IMR-90 (cell line): ENCODE results near the gene PLA2G4E. TPM values are rescaled to one million over a fixed set of nuclear protein-coding genes. Genes with fewer than 3 reads are reported as not detected.
A peak's percentile ranks its signal among the peaks of the same experiment; 100 is the strongest.

Source experiments
- ATAC-seq: fragments of 200-7000 bp; cut with Tn5 transposase; 2 replicates; pipeline ENCODE4 v1.9.1; 2020; ENCODE audit warnings: low read depth, mild to moderate bottlenecking, moderate library complexity
- BruUV-seq: library from RNA; stranded (reverse); fragments of 400-500 nt; replicated peaks from 2 replicates; lab custom pipeline; 2021; lab: Mats Ljungman, UMichigan
- CTCF ChIA-PET: fragments of 300-600 bp; formaldehyde crosslinking; extraction: SDS; loops from one replicate; lab custom pipeline; 2021; ENCODE audit warnings: antibody characterized with exemption; lab: Yijun Ruan, JAX
- POLR2A ChIA-PET: fragments of 300-600 bp; sonication (Branson Sonifier 250); formaldehyde crosslinking; loops from one replicate; lab custom pipeline; 2022; ENCODE audit warnings: antibody characterized with exemption; ENCODE audit not compliant: unreplicated experiment; lab: Charles Lee
- DNase-seq: peaks from one replicate; pipeline ENCODE4 v3.0.0; 2013
- H2AFZ ChIP-seq: replicated peaks from 2 replicates; pipeline ENCODE3; 2013; ENCODE audit warnings: low read length, mild to moderate bottlenecking; ENCODE audit not compliant: poor library complexity
- H2AK5ac ChIP-seq: 2 replicates; pipeline ENCODE4 v1.6.1; 2013; ENCODE audit warnings: low read depth, low read length, inconsistent platforms
- H2AK9ac ChIP-seq: replicated peaks from 2 replicates; pipeline ENCODE3; 2013; ENCODE audit warnings: mild to moderate bottlenecking, low read depth, low read length, moderate library complexity; ENCODE audit not compliant: poor library complexity
- H2BK120ac ChIP-seq: 2 replicates; pipeline ENCODE4 v1.6.1; 2013; ENCODE audit warnings: low read depth, low read length, inconsistent platforms
- H2BK15ac ChIP-seq: 3 replicates; pipeline ENCODE4 v1.6.1; 2013; ENCODE audit warnings: low read depth, low read length, inconsistent platforms
- H2BK20ac ChIP-seq: 2 replicates; pipeline ENCODE4 v1.6.1; 2013; ENCODE audit warnings: low read depth, mild to moderate bottlenecking, inconsistent platforms, low read length, moderate library complexity
- H2BK5ac ChIP-seq: 2 replicates; pipeline ENCODE4 v1.6.1; 2013; ENCODE audit warnings: mild to moderate bottlenecking, low read depth, low read length, inconsistent platforms; ENCODE audit not compliant: poor library complexity, severe bottlenecking
- H3K14ac ChIP-seq: replicated peaks from 2 replicates; pipeline ENCODE4 v1.6.1; 2013; ENCODE audit warnings: low read depth, low read length, inconsistent platforms
- H3K18ac ChIP-seq: 2 replicates; pipeline ENCODE4 v1.6.1; 2013; ENCODE audit warnings: low read depth, low read length, control low read depth
- H3K23ac ChIP-seq: 2 replicates; pipeline ENCODE4 v1.6.1; 2013; ENCODE audit warnings: low read depth, low read length, inconsistent platforms
- H3K27ac ChIP-seq: 2 replicates; pipeline ENCODE4 v1.5.1; 2013; ENCODE audit warnings: mild to moderate bottlenecking, control low read depth, low read length; ENCODE audit not compliant: insufficient read depth
- H3K27me3 ChIP-seq: 2 replicates; pipeline ENCODE4 v1.6.1; 2013; ENCODE audit warnings: low read length; ENCODE audit not compliant: control insufficient read depth, insufficient read depth
- H3K36me3 ChIP-seq: 2 replicates; pipeline ENCODE4 v1.6.1; 2013; ENCODE audit warnings: low read length, mixed read lengths; ENCODE audit not compliant: control insufficient read depth, insufficient read depth
- H3K4ac ChIP-seq: 2 replicates; pipeline ENCODE4 v1.6.1; 2013; ENCODE audit warnings: low read depth, low read length, inconsistent platforms
- H3K4me1 ChIP-seq: 2 replicates; pipeline ENCODE4 v1.6.1; 2013; ENCODE audit warnings: low read length, mixed read lengths; ENCODE audit not compliant: control insufficient read depth, insufficient read depth
- H3K4me2 ChIP-seq: 2 replicates; pipeline ENCODE4 v1.6.1; 2013; ENCODE audit warnings: low read depth, mild to moderate bottlenecking, control low read depth, low read length, moderate library complexity
- H3K4me3 ChIP-seq: 2 replicates; pipeline ENCODE4 v1.5.1; 2013; ENCODE audit warnings: low read depth, mild to moderate bottlenecking, control low read depth, low read length, moderate library complexity; ENCODE audit not compliant: insufficient read depth
- H3K56ac ChIP-seq: 2 replicates; pipeline ENCODE4 v1.6.1; 2013; ENCODE audit warnings: low read length, inconsistent platforms; ENCODE audit not compliant: insufficient read depth; ENCODE audit errors: extremely low read depth
- H3K79me1 ChIP-seq, 2 experiments: 2 replicates each; pipeline ENCODE4 v1.6.1; 2013; ENCODE audit warnings: low read length in 2 of 2, inconsistent platforms in 1 of 2, low read depth in 1 of 2
- H3K9ac ChIP-seq: 2 replicates; pipeline ENCODE4 v1.6.1; 2013; ENCODE audit warnings: low read depth, low read length, control low read depth
- H3K9me1 ChIP-seq: 2 replicates; pipeline ENCODE4 v1.6.1; 2013; ENCODE audit warnings: low read length, inconsistent platforms; ENCODE audit not compliant: insufficient read depth
- H3K9me3 ChIP-seq: 2 replicates; pipeline ENCODE4 v1.6.1; 2013; ENCODE audit warnings: low read length; ENCODE audit not compliant: control insufficient read depth, insufficient read depth
- H4K20me1 ChIP-seq: 2 replicates; pipeline ENCODE4 v1.6.1; 2013; ENCODE audit warnings: low read length, inconsistent platforms; ENCODE audit not compliant: insufficient read depth
- H4K5ac ChIP-seq: 2 replicates; pipeline ENCODE4 v1.6.1; 2013; ENCODE audit warnings: mild to moderate bottlenecking, low read depth, low read length, control low read depth
- H4K8ac ChIP-seq, 2 experiments: 2 replicates each; pipeline ENCODE4 v1.6.1; 2013; ENCODE audit warnings: low read depth in 2 of 2, low read length in 2 of 2, control low read depth in 1 of 2, inconsistent platforms in 1 of 2
- H4K91ac ChIP-seq: 2 replicates; pipeline ENCODE4 v1.6.1; 2013; ENCODE audit warnings: low read depth, low read length, inconsistent platforms; ENCODE audit not compliant: insufficient read depth
- BHLHE40 ChIP-seq: fragments of 150-350 bp; IDR thresholded peaks from 2 replicates; pipeline ENCODE4 v1.6.1; 2016; ENCODE audit warnings: mild to moderate bottlenecking, low read depth, low read length
- CHD1 ChIP-seq: IDR thresholded peaks from 2 replicates; pipeline ENCODE4 v1.6.1; 2012; ENCODE audit warnings: low read depth, low read length, improper control_type of control experiment
- MAFK ChIP-seq: IDR thresholded peaks from 2 replicates; pipeline ENCODE4 v1.6.1; 2012; ENCODE audit warnings: low read depth, low read length, improper control_type of control experiment
- MAZ ChIP-seq: IDR thresholded peaks from 2 replicates; pipeline ENCODE4 v1.6.1; 2012; ENCODE audit warnings: low read depth, mild to moderate bottlenecking, low read length, improper control_type of control experiment, moderate library complexity, borderline replicate concordance
- MXI1 ChIP-seq: IDR thresholded peaks from 2 replicates; pipeline ENCODE4 v1.6.1; 2012; ENCODE audit warnings: low read depth, mild to moderate bottlenecking, low read length, moderate library complexity, borderline replicate concordance
- NFE2L2 ChIP-seq: fragments of 150-350 bp; IDR thresholded peaks from 2 replicates; pipeline ENCODE4 v1.6.1; 2016; ENCODE audit warnings: low read depth, mild to moderate bottlenecking, low read length
- RAD21 ChIP-seq: IDR thresholded peaks from 2 replicates; pipeline ENCODE4 v1.6.1; 2012; ENCODE audit warnings: low read length, improper control_type of control experiment
- RCOR1 ChIP-seq: IDR thresholded peaks from 2 replicates; pipeline ENCODE4 v1.6.1; 2012; ENCODE audit warnings: mild to moderate bottlenecking, low read length, improper control_type of control experiment; ENCODE audit not compliant: insufficient replicate concordance
- RFX5 ChIP-seq: IDR thresholded peaks from 2 replicates; pipeline ENCODE4 v1.8.0; 2012; ENCODE audit warnings: low read depth, mild to moderate bottlenecking, low read length, moderate library complexity
- SMC3 ChIP-seq: fragments of 150-350 bp; IDR thresholded peaks from 2 replicates; pipeline ENCODE4 v1.6.1; 2016; ENCODE audit warnings: low read depth, mild to moderate bottlenecking, antibody characterized with exemption, low read length, moderate library complexity
- WGBS, 2 experiments: methylation state at CpG; one replicate each; pipeline versions ENCODE4 v1.1.5 to v1.1.7; 2013; ENCODE audit warnings: missing lambda C conversion rate in 2 of 2; ENCODE audit not compliant: insufficient read length in 1 of 2; ENCODE audit errors: extremely low coverage in 2 of 2; 5-methylcytosine and 5-hydroxymethylcytosine counted together
- dilution Hi-C: fragments of 300-500 bp; cut with HindIII; formaldehyde crosslinking; loops from one replicate; pipeline ENCODE4 v1.14.3; 2018; ENCODE audit warnings: low sequenced_read_pairs; ENCODE audit not compliant: unreplicated experiment
- in situ Hi-C: fragments of 300-500 bp; cut with MboI; formaldehyde crosslinking; loops from 3 replicates; pipeline ENCODE4 v1.14.3; 2019; ENCODE audit warnings: low sequenced_read_pairs, inconsistent platforms, mixed read lengths
- intact Hi-C: fragments of 100-400 bp; cut with micrococcal nuclease; formaldehyde crosslinking; loops from 2 replicates; pipeline ENCODE4 v1.10.0; 2022
- polyA plus RNA-seq, 3 experiments: library from polyadenylated mRNA; depleted of rRNA; stranded (reverse); fragments of >200 nt; gene quantifications; 2 replicates each; pipeline ENCODE4 v1.2.3, GENCODE V29; 2012; ENCODE audit warnings: low replicate concordance in 1 of 3
- total RNA-seq: library from RNA; depleted of rRNA; stranded (reverse); fragments of >200 nt; gene quantifications from 2 replicates; pipeline ENCODE4 v1.2.3, GENCODE V29; 2012
- TF ChIP-seq, protein P1 (sequence below): fragments of 150-350 bp; IDR thresholded peaks from 2 replicates; pipeline ENCODE4 v1.6.1; 2016; ENCODE audit warnings: low read depth, mild to moderate bottlenecking, low read length, moderate library complexity, borderline replicate concordance
- TF ChIP-seq, protein P2 (sequence below): fragments of 150-350 bp; IDR thresholded peaks from 2 replicates; pipeline ENCODE4 v1.6.1; 2017; ENCODE audit warnings: mild to moderate bottlenecking, antibody characterized with exemption, low read length, low read depth
- TF ChIP-seq, protein P3 (sequence below): conservative IDR thresholded peaks from 2 replicates; pipeline ENCODE4 v1.5.1; 2012; ENCODE audit warnings: mild to moderate bottlenecking, low read depth, low read length, improper control_type of control experiment

PLA2G4E gene
- total and polyA plus RNA-seq, 2 of the 4 experiments (the other 2 are of a cell fraction): not detected

DNA sequence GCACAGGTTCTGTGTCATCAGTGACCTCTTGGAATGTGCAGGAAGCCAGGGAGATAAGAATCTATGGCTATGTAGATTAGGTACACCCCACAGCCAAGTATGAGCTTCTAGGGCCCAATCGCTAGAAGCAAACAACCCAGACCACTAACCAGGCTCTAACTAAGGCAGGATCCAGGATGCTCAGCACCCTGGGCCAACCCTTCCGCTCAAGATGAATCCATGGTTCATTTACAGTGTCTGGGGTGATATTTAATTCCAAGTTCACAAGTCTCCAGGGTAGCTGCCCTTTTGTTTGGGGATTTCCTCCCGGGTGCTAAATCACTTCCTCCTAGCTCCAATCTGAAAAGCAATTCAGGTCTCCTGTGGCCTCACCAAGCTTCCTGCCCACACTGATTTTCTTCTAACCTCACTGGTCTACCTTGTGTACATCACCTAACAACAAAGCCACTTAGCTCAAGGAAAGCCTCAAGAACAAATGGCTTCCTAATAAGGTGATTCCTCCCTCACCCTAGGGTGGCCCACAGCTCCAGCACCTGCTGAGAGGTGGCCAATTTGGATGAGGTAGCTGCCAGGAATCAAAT is 50.9 kb downstream of the PLA2G4E start:
- no TSS peak for BruUV-seq
- Histone ChIP-seq H2BK20ac (no peak overlapping the region), H3K4me1 (peaks cover 11% of the 10 kb centered on the region), H2AFZ (no peak overlapping the region), H3K56ac (no peak overlapping the region), H3K27me3 (no peaks in the 10 kb centered on the region), H2BK15ac (no peak overlapping the region), H3K14ac (0 out of 2 replicates have a peak overlapping the region, but pooled peaks have one; percentile 20), H2AK9ac (no peak overlapping the region), H2BK120ac (no peak overlapping the region), H4K91ac (no peak overlapping the region), H2BK5ac (no peak overlapping the region), H4K5ac (no peak overlapping the region), H3K18ac (no peak overlapping the region), H3K9me3 (no peaks in the 10 kb centered on the region), H3K23ac (peak overlapping the region; percentile 4; the same call in 1 of the 2 replicates), H3K4me2 (no peak overlapping the region), H4K8ac (peak overlapping the region in 1 of 2 experiments; percentile 21; a peak in 1 of 4 replicates), H3K4me3 (no peak overlapping the region), H2AK5ac (no peak overlapping the region), H4K20me1 (peaks cover 11% of the 10 kb centered on the region; the same call in 1 of the 2 replicates), H3K36me3 (no peaks in the 10 kb centered on the region), H3K9ac (no peak overlapping the region), H3K27ac (no peak overlapping the region), H3K9me1 (peaks cover 15% of the 10 kb centered on the region), H3K4ac (no peak overlapping the region), H3K79me1 (peaks cover 40 to 64% of the 10 kb centered on the region in 2 experiments)
- ATAC-seq: no peak
- ChIA-PET POLR2A (no interaction called here), CTCF (no interaction called here)
- dilution Hi-C loops (no loop called here), in situ Hi-C loops (no loop called here), intact Hi-C loops (no loop called here)
- no peak for DNase-seq
- TF ChIP-seq MXI1 (no peak), CHD1 (no peak), NFE2L2 (no peak), SMC3 (no peak), RCOR1 (no peak), MAZ (no peak), RFX5 (no peak), MAFK (no peak), RAD21 (no peak), BHLHE40 (no peak)
- TF ChIP-seq, protein P1, sequence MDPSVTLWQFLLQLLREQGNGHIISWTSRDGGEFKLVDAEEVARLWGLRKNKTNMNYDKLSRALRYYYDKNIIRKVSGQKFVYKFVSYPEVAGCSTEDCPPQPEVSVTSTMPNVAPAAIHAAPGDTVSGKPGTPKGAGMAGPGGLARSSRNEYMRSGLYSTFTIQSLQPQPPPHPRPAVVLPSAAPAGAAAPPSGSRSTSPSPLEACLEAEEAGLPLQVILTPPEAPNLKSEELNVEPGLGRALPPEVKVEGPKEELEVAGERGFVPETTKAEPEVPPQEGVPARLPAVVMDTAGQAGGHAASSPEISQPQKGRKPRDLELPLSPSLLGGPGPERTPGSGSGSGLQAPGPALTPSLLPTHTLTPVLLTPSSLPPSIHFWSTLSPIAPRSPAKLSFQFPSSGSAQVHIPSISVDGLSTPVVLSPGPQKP: no peak
- TF ChIP-seq, protein P2, sequence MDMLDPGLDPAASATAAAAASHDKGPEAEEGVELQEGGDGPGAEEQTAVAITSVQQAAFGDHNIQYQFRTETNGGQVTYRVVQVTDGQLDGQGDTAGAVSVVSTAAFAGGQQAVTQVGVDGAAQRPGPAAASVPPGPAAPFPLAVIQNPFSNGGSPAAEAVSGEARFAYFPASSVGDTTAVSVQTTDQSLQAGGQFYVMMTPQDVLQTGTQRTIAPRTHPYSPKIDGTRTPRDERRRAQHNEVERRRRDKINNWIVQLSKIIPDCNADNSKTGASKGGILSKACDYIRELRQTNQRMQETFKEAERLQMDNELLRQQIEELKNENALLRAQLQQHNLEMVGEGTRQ: no peak
- TF ChIP-seq, protein P3, sequence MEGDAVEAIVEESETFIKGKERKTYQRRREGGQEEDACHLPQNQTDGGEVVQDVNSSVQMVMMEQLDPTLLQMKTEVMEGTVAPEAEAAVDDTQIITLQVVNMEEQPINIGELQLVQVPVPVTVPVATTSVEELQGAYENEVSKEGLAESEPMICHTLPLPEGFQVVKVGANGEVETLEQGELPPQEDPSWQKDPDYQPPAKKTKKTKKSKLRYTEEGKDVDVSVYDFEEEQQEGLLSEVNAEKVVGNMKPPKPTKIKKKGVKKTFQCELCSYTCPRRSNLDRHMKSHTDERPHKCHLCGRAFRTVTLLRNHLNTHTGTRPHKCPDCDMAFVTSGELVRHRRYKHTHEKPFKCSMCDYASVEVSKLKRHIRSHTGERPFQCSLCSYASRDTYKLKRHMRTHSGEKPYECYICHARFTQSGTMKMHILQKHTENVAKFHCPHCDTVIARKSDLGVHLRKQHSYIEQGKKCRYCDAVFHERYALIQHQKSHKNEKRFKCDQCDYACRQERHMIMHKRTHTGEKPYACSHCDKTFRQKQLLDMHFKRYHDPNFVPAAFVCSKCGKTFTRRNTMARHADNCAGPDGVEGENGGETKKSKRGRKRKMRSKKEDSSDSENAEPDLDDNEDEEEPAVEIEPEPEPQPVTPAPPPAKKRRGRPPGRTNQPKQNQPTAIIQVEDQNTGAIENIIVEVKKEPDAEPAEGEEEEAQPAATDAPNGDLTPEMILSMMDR: no peak
- 60% methylated on average over 1 of the region's 3 CpGs; no CpG with 5 or more reads in 1 of the 2 experiments for WGBS, 2 experiments
